GM12873 (cell line): ENCODE measurements around the gene ASPDH.

Source experiments
- TF ChIP-seq, protein P1 (sequence below): IDR thresholded peaks from 2 replicates; pipeline ENCODE4 v1.5.1; 2012; ENCODE audit warnings: low read depth, mild to moderate bottlenecking, moderate library complexity, low read length, control low read depth; ENCODE audit not compliant: insufficient read depth; ENCODE audit errors: missing control alignments

The ASPDH gene

DNA sequence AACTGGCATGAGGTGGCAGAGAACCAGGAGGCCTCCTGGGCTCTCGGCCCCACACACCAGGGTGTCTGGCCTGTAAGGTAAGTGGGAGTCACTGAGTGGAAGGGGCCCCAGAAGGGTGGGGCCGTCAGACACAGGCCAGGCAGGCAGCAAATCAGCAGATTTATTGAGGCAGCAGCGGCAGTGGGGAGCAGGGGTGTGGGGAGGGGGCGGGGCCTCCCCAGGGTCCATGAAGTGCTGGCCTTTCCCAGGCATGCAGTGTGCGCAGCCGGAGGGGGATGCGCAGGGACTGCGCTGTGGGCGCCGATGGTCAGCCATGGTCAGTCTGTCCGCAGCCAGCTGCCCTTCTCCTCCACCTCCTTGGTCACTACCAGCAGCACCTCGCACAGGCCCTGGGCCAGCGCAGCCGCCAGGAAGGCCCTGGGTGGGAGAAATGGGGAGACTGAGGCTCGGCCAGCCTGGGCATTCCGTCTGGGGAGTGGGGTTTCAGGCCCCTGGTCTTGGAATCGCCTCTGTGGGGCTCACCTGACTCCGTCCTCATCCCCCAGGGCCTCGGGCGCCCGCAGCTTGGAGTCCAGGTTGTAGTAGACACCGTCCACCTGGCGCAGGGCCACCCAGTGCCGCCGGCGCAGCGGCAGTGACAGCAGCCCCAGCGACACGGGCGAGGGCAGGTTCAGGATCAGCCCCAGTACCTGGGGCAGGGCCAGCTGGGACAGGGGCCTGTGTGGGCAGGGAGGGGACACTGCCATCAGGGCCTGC lies 7.7 kb downstream of the ASPDH start:
- TF ChIP-seq, protein P1, sequence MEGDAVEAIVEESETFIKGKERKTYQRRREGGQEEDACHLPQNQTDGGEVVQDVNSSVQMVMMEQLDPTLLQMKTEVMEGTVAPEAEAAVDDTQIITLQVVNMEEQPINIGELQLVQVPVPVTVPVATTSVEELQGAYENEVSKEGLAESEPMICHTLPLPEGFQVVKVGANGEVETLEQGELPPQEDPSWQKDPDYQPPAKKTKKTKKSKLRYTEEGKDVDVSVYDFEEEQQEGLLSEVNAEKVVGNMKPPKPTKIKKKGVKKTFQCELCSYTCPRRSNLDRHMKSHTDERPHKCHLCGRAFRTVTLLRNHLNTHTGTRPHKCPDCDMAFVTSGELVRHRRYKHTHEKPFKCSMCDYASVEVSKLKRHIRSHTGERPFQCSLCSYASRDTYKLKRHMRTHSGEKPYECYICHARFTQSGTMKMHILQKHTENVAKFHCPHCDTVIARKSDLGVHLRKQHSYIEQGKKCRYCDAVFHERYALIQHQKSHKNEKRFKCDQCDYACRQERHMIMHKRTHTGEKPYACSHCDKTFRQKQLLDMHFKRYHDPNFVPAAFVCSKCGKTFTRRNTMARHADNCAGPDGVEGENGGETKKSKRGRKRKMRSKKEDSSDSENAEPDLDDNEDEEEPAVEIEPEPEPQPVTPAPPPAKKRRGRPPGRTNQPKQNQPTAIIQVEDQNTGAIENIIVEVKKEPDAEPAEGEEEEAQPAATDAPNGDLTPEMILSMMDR: no peak

DNA sequence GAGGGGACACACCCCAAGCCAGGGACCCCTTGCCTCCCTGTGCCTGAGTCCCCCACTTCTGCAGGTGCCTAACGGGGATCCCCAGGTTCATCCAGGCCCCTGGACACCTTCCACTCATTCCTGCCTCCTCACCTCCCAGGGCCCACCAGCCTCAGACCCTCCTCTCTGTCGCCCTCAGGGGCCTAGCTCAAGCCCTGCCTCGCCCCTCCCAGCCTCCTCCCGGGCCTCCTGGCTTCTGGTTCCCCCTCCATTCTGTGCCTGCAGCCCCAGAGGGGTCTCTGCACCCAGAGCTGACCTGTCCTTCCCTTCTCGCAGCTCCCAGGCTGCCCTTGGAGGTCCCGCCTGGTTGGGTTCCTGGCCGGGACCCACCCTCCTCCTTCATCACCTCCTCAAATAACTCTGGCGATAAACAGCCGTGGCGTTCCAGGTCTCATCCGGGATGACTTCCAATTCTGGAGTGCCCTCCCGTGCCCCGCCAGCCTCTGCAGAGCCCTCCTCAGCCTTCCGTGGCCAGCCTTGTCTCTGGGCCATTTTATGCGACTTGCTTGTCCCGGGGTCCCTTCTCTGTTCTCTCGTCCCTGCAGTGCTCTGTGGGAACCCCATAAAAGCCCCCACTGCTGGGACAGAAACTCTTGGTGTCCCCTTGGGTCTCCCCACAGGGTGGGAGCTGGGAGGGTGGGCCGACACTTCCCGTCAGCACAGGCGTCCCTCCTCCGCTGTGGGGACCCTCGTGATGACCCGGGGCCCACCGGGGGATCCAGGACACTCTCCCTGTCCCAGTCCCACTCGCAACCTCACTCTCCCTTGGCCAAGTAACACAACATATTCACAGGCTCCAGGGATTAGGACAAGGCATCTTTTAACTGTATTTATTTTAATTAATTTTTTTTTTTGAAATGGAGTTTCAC lies 11.9 kb downstream of the ASPDH start:
- TF ChIP-seq, protein P1: no peak

DNA sequence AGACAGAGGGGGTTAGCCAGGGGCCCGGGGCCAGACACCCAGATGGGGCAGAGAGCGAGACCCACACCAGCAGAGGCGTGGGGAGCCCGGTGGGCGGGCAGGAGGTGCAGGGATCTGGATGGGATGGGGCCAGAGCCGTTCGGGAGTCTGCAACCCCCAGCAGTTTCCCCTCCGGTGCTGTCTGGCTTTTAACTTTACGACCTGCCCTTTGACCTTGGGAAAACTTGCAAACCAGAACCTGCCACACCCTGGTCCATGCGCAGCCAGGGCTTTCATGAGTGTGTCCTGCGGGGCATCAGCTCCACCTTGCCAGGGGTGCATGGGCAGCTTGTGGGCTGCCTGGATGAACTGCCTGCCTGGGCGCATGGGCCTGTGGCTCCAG lies 12.5 kb downstream of the ASPDH start:
- TF ChIP-seq, protein P1: no peak

DNA sequence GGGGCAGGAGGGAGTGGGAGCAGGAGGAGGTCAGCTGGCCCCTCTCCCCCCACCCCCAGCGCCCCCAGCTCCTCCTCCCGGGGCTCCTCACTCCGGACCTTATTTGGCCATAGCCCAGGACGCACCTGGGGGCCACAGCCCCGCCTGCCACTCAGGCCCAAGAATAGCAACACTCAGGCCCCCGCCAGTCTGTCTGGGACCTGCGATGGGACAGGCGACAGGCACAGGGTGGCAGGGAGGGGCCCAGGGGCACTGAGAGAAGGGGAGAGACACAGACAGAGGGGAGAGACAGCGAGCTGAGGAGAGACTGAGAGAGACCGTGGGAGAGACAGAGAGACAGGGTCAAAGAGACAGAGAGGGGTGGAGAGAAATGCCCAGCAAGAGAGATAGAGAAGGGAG lies 13.0 kb downstream of the ASPDH start:
- TF ChIP-seq, protein P1: no peak

DNA sequence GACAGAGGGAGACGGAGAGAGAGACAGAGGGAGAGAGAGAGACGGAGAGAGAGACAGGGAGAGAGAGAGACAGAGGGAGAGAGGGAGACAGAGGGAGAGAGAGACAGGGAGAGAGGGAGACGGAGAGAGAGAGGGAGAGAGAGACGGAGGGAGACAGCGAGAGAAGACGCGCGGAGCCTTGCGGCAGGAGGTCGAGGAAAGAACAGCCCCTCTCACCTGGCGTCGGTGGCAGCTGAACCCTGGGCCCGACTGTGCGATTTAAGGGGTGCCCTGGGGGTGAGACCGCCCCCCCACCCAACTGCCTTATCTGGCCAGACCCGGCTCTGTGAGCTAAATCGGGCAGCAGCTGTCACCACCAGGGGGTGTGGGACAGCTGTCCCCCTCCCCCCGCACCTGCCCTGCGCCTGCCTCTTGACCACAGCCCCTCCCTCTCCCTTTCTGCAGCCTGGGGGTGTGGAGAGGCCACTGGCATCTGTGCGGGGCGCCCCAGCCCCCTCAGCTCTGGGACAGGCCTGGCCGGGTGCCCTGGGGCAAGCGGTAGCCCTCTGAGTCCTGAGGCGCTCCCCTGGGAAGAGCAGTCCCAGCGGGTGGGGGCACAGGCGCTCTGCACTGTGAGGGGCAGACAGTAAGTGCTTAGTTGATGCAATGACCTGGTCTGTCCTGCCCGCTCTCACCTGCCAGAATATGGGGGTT lies 13.5 kb downstream of the ASPDH start:
- TF ChIP-seq, protein P1: peak; percentile 26

DNA sequence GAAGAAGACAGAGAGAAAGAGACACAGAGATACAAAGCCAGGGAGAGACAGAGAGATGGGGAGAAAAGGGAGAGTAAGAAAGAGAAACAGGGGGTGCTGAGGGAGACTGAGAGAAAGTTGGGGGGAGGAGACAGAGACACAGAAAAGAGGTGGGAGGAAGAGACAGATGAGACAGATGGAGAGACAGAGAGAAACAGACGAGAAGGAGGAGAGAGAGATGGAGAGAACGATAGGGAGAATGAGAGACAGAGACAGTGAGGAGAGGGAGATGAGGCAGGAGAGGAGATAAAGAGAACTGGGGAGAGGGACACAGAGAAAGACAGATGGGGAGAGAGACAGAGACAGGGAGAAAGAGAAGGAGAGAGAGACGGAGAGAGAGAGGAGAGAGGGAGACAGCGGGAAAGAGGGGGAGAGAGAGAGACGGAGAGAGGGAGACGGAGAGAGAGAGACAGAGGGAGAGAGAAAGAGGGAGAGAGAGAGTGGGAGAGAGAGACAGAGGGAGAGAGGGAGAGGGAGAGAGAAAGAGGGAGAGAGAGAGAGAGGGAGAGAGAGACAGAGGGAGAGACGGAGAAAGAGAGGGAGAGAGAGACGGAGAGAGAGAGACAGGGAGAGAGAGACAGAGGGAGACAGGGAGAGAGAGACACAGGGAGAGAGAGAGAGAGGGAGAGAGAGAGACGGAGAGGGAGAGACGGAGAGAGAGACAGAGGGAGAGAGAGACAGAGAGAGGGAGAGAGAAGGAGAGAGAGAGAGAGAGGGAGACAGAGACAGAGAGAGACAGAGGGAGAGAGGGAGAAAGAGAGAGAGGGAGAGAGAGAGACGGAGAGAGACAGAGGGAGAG lies 15.3 kb downstream of the ASPDH start:
- TF ChIP-seq, protein P1: no peak
